Upper lobe of left lung (tissue), 4 donors: ENCODE results near the gene SPG11.
A peak's percentile ranks its signal among the peaks of the same experiment; 100 is the strongest.

ENCODE experiments used
- CTCF ChIP-seq, 6 experiments: fragments of 450-650 bp in 4 of 6; fragments of 200-600 bp in 2 of 6; sonication (generic) in 2 of 6; IDR thresholded peaks; one replicate each; pipeline ENCODE4 v1.5.1; 2016 to 2019; ENCODE audit warnings: antibody characterized with exemption in 6 of 6
- EP300 ChIP-seq, 4 donors: sonication (generic); formaldehyde crosslinking; IDR thresholded peaks; one replicate each; pipeline ENCODE4 v1.5.1; 2017; ENCODE audit warnings: antibody characterized with exemption in 4 of 4, control low read depth in 2 of 4

- TF ChIP-seq CTCF (IDR thresholded peaks at IDR 0.05), result peak in 2 of 6 experiments; percentile 10 to 11
- no peak for TF ChIP-seq EP300 (IDR thresholded peaks at IDR 0.05)
These were observed 70.3 kb downstream of the SPG11 start for GRCh38 chr15:44593042-44593736.
